DOHH2 (cell line): ENCODE data around the gene SIX3.

Experiments
- H3F3A ChIP-seq: fragments of 200-600 bp; sonication (generic), shearing (Covaris generic); 2 replicates; pipeline ENCODE4 v1.6.0; 2016; ENCODE audit warnings: antibody characterized with exemption, mild to moderate bottlenecking; ENCODE audit not compliant: control insufficient read depth, insufficient read depth
- H3K27ac ChIP-seq: fragments of 200-600 bp; sonication (generic); 2 replicates; pipeline ENCODE4 v1.5.1; 2014; ENCODE audit warnings: low read depth, mild to moderate bottlenecking, low read length, moderate library complexity
- H3K27me3 ChIP-seq: fragments of 200-600 bp; sonication (generic); 2 replicates; pipeline ENCODE4 v1.6.1; 2014; ENCODE audit warnings: mild to moderate bottlenecking, low read length, mixed read lengths; ENCODE audit not compliant: control insufficient read depth
- H3K36me3 ChIP-seq: fragments of 200-600 bp; sonication (generic); 2 replicates; pipeline ENCODE4 v1.6.1; 2014; ENCODE audit warnings: mild to moderate bottlenecking, low read length, moderate library complexity, mixed read lengths; ENCODE audit not compliant: control insufficient read depth
- H3K4me1 ChIP-seq: fragments of 200-600 bp; sonication (generic); 2 replicates; pipeline ENCODE4 v1.6.1; 2014; ENCODE audit warnings: mild to moderate bottlenecking, low read length, mixed read lengths; ENCODE audit not compliant: control insufficient read depth
- H3K4me2 ChIP-seq: fragments of 200-600 bp; sonication (generic); 2 replicates; pipeline ENCODE4 v1.6.0; 2014; ENCODE audit warnings: mild to moderate bottlenecking, low read length, moderate library complexity
- H3K4me3 ChIP-seq: fragments of 200-600 bp; sonication (generic); 2 replicates; pipeline ENCODE4 v1.5.1; 2014; ENCODE audit warnings: mild to moderate bottlenecking, low read length, mixed read lengths
- H3K79me2 ChIP-seq: fragments of 200-600 bp; sonication (generic); 2 replicates; pipeline ENCODE4 v1.6.1; 2014; ENCODE audit warnings: mild to moderate bottlenecking, low read length, mixed read lengths; ENCODE audit not compliant: control insufficient read depth
- H3K9me2 ChIP-seq: fragments of 200-600 bp; sonication (generic); replicated peaks from 2 replicates; pipeline ENCODE4 v1.6.1; 2014; ENCODE audit warnings: mild to moderate bottlenecking, low read length, mixed read lengths; ENCODE audit not compliant: control insufficient read depth
- H3K9me3 ChIP-seq: fragments of 200-600 bp; sonication (generic); 2 replicates; pipeline ENCODE4 v1.6.1; 2014; ENCODE audit warnings: antibody characterized with exemption, low read length, mixed read lengths; ENCODE audit not compliant: control insufficient read depth, insufficient read depth
- H4K20me1 ChIP-seq: fragments of 200-600 bp; sonication (generic); 2 replicates; pipeline ENCODE4 v1.6.0; 2014; ENCODE audit warnings: low read depth, mild to moderate bottlenecking, antibody characterized with exemption, low read length, moderate library complexity; ENCODE audit not compliant: control insufficient read depth, insufficient read depth
- EZH2phosphoT487 ChIP-seq: fragments of 200-600 bp; sonication (generic); IDR thresholded peaks from 2 replicates; pipeline ENCODE4 v1.6.1; 2017; ENCODE audit warnings: borderline replicate concordance, mild to moderate bottlenecking, antibody characterized with exemption, low read length, moderate library complexity, mixed read lengths
- TF ChIP-seq, protein P1 (sequence below): fragments of 200-600 bp; sonication (generic); IDR thresholded peaks from one replicate; pipeline ENCODE4 v1.5.1; 2014; ENCODE audit warnings: antibody characterized with exemption, mild to moderate bottlenecking, low read depth, low read length; ENCODE audit not compliant: poor library complexity, severe bottlenecking

Gene SIX3

GRCh38 chr2:44897406-44897805 lies 44.1 kb upstream of the SIX3 start:
- TF ChIP-seq, protein P1, sequence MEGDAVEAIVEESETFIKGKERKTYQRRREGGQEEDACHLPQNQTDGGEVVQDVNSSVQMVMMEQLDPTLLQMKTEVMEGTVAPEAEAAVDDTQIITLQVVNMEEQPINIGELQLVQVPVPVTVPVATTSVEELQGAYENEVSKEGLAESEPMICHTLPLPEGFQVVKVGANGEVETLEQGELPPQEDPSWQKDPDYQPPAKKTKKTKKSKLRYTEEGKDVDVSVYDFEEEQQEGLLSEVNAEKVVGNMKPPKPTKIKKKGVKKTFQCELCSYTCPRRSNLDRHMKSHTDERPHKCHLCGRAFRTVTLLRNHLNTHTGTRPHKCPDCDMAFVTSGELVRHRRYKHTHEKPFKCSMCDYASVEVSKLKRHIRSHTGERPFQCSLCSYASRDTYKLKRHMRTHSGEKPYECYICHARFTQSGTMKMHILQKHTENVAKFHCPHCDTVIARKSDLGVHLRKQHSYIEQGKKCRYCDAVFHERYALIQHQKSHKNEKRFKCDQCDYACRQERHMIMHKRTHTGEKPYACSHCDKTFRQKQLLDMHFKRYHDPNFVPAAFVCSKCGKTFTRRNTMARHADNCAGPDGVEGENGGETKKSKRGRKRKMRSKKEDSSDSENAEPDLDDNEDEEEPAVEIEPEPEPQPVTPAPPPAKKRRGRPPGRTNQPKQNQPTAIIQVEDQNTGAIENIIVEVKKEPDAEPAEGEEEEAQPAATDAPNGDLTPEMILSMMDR: no peak
- no peak for TF ChIP-seq EZH2phosphoT487

GRCh38 chr2:44902217-44903137 lies 39.0 kb upstream of the SIX3 start:
- H3K4me1 ChIP-seq: no peaks in the 10 kb centered on the region
- no peak overlapping the region for H3K27ac ChIP-seq
- TF ChIP-seq, protein P1: no peak
- no peak for TF ChIP-seq EZH2phosphoT487
- no peaks in the 10 kb centered on the region for H3K9me3 ChIP-seq
- no peak overlapping the region for H3K4me2 ChIP-seq
- H3K9me2 ChIP-seq: no peaks in the 10 kb centered on the region
- H3K79me2 ChIP-seq: no peaks in the 10 kb centered on the region
- no peaks in the 10 kb centered on the region for H3F3A ChIP-seq
- no peaks in the 10 kb centered on the region for H3K36me3 ChIP-seq
- H4K20me1 ChIP-seq: no peaks in the 10 kb centered on the region
- no peaks in the 10 kb centered on the region for H3K27me3 ChIP-seq
- H3K4me3 ChIP-seq: no peak overlapping the region

More at GRCh38 chr2:44897406-44897805, 44.1 kb upstream of the SIX3 start:
- no peaks in the 10 kb centered on the region for H3K9me2 ChIP-seq
- H3K4me3 ChIP-seq: no peak overlapping the region
- H4K20me1 ChIP-seq: no peaks in the 10 kb centered on the region
- H3K27me3 ChIP-seq: no peaks in the 10 kb centered on the region
- no peaks in the 10 kb centered on the region for H3K79me2 ChIP-seq
- H3K27ac ChIP-seq: no peak overlapping the region
- H3F3A ChIP-seq: no peaks in the 10 kb centered on the region
- H3K9me3 ChIP-seq: peaks cover 6% of the 10 kb centered on the region
- H3K4me2 ChIP-seq: no peak overlapping the region
- H3K36me3 ChIP-seq: no peaks in the 10 kb centered on the region
- no peaks in the 10 kb centered on the region for H3K4me1 ChIP-seq

- no peak overlapping the region for H3K4me2 ChIP-seq
- no peaks in the 10 kb centered on the region for H3F3A ChIP-seq
- H3K79me2 ChIP-seq: no peaks in the 10 kb centered on the region
- H3K9me3 ChIP-seq: no peaks in the 10 kb centered on the region
- no peaks in the 10 kb centered on the region for H4K20me1 ChIP-seq
- no peak overlapping the region for H3K27ac ChIP-seq
- H3K27me3 ChIP-seq: no peaks in the 10 kb centered on the region
- H3K36me3 ChIP-seq: no peaks in the 10 kb centered on the region
- H3K4me3 ChIP-seq: no peak overlapping the region
- no peaks in the 10 kb centered on the region for H3K9me2 ChIP-seq
- H3K4me1 ChIP-seq: no peaks in the 10 kb centered on the region
- TF ChIP-seq EZH2phosphoT487: no peak
- TF ChIP-seq, protein P1: no peak
Observed at GRCh38 chr2:44904578-44904977, 36.9 kb upstream of the SIX3 start.
